Measurements from ENCODE around the gene COG3.

The COG3 gene

DNA sequence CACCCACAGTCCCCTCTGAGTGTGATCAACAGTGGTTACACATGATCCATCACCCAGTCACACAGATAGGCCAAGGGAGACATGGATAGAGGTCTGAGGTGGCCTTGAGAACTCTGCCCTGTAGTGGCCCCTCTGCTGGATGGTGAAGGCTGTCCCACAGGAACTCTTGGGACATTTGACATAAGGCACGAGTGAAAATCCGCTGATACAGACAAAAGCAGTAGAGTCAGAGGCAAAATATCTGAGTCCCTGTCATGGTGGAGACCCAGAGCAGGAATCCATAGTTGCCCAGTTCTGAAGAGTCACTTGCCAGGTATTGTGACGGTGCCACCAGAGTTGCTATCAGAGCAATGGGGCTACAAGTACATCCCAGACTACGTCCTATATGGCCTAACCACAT is 27.8 kb upstream of the COG3 start:
- in situ Hi-C loops (cut with HindIII; ENCODE audit: low sequenced_read_pairs), result no loop called here
- DNase-seq (ENCODE audit: low read depth, low spot score), result no peak
- TF ChIP-seq, protein P1, sequence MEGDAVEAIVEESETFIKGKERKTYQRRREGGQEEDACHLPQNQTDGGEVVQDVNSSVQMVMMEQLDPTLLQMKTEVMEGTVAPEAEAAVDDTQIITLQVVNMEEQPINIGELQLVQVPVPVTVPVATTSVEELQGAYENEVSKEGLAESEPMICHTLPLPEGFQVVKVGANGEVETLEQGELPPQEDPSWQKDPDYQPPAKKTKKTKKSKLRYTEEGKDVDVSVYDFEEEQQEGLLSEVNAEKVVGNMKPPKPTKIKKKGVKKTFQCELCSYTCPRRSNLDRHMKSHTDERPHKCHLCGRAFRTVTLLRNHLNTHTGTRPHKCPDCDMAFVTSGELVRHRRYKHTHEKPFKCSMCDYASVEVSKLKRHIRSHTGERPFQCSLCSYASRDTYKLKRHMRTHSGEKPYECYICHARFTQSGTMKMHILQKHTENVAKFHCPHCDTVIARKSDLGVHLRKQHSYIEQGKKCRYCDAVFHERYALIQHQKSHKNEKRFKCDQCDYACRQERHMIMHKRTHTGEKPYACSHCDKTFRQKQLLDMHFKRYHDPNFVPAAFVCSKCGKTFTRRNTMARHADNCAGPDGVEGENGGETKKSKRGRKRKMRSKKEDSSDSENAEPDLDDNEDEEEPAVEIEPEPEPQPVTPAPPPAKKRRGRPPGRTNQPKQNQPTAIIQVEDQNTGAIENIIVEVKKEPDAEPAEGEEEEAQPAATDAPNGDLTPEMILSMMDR (IDR thresholded peaks at IDR 0.05; ENCODE audit: low read depth, low read length), result no peak
- H3K4me3 ChIP-seq (ENCODE audit: low read depth, low read length), result no peak overlapping the region

DNA sequence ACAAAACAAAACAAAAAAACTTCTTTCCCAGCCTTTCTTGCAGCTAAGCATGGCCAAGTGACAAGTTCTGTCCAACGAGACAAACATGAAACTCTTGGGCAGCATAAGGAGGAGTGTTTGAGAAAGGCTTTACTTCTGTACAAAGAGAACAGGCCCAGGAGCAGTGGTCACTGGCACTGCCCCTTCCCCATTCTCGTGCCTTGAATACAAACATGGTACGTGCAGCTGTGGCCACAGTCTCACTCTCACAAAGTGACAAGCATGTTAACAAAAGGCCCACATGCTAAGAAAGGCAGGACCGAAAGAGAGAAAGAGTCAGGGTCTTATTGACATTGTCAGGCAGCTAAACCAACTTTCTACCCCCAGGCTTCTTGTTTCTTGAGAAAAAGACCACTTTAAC is 26.8 kb upstream of the COG3 start:
- DNase-seq (ENCODE audit: low read depth, low spot score), result no peak
- TF ChIP-seq, protein P1 (IDR thresholded peaks at IDR 0.05; ENCODE audit: low read depth, low read length), result no peak
- no peak overlapping the region for H3K4me3 ChIP-seq (ENCODE audit: low read depth, low read length)
- in situ Hi-C loops (cut with HindIII; ENCODE audit: low sequenced_read_pairs), result no loop called here

DNA sequence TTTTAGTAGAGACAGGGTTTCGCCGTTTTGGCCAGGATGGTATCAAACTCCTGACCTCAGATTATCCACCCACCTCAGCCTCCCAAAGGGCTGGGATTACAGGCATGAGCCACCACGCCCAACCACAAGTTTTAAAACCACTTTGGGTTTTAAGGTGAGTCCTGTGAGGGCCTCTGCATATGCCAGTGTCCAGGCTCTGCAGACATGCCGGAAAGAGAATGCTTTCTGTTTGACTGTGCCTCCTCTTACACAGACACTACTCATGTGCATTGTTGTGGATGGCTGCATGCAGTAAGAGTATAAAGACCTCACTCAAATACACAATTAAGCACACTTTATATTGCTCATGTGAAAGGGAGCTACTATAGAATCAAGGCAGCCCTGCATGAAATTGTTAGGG is 25.7 kb upstream of the COG3 start:
- TF ChIP-seq, protein P1 (IDR thresholded peaks at IDR 0.05; ENCODE audit: low read depth, low read length), result no peak
- no peak overlapping the region for H3K4me3 ChIP-seq (ENCODE audit: low read depth, low read length)
- in situ Hi-C loops (cut with HindIII; ENCODE audit: low sequenced_read_pairs), result no loop called here
- DNase-seq (ENCODE audit: low read depth, low spot score), result no peak

DNA sequence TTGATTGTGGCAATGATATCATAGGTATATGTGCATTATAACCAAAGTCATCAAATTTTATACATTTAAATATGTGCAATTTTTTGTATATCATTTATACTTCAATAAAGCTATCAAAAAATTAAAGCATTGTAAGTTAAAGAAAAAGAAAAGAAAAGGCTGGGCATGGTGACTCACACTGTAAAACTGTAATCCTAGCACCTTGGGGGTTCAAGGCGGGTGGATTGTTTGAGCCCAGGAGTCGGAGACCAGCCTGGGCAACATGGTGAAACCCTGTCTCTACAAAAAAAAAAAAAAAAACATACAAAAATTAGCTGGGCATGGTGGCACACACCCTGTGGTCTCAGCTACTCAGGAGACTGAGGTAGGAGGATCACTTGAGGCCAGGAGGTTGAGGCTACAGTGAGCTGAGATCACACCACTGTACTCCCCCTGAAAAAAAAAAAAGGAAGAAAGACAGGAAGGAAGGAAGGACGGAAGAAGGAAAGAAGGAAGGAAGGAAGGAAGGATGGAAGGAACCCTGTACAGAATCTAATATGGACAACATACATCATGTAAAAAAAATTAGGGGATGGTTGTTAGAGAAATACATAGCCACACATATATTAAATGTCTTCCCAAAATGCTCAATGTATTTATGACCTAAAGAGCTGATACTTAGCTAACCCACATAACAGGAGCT is 24.8 kb upstream of the COG3 start:
- in situ Hi-C loops (cut with HindIII; ENCODE audit: low sequenced_read_pairs), result no loop called here
- no peak overlapping the region for H3K4me3 ChIP-seq (ENCODE audit: low read depth, low read length)
- no peak for DNase-seq (ENCODE audit: low read depth, low spot score)
- TF ChIP-seq, protein P1 (IDR thresholded peaks at IDR 0.05; ENCODE audit: low read depth, low read length), result no peak

DNA sequence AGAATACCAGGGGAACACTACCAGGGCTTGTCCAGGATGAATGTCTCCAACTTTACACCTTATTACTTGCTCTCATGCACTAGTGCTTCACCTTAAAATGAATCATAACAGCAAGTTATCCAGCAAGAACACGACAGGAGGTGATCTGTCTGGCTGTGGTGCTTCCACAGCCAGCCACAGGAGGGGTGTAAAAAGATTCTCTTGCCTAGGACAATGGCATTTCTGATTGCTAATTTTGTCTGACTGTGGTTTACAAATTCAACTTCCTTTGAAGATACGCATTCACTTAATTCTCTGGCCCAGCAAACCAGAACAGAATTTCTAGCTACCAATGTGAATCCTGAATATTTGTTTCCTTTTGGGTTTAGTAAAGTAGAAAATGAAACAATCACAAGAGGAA is 23.1 kb upstream of the COG3 start:
- TF ChIP-seq, protein P1 (IDR thresholded peaks at IDR 0.05; ENCODE audit: low read depth, low read length), result peak; percentile 35
- in situ Hi-C loops (cut with HindIII; ENCODE audit: low sequenced_read_pairs), result no loop called here
- H3K4me3 ChIP-seq (ENCODE audit: low read depth, low read length), result no peak overlapping the region
- DNase-seq (ENCODE audit: low read depth, low spot score), result peak; percentile 48

DNA sequence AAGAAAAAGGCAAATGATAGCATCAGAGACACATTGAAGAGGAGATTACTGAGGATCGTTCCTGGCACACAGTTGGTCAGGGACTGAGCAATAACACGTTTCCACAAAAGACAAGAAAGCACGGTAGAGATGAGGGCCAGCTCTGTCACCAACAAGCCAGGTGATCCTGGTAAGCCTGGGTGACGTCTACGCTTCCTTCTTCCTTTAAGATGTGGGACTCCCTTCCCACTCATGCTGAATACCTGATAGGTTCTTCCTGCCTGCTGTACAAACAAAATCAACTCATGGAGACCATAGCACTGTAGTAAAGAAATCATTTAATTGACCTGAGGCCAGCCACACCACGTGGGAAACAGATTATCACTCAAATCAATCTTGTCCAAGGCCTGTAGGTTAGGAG is 19.7 kb upstream of the COG3 start:
- DNase-seq (ENCODE audit: low read depth, low spot score), result no peak
- in situ Hi-C loops (cut with HindIII; ENCODE audit: low sequenced_read_pairs), result no loop called here
- no peak overlapping the region for H3K4me3 ChIP-seq (ENCODE audit: low read depth, low read length)
- TF ChIP-seq, protein P1 (IDR thresholded peaks at IDR 0.05; ENCODE audit: low read depth, low read length), result no peak
